ENCODE data around the gene ARHGAP6.

ARHGAP6 gene

DNA sequence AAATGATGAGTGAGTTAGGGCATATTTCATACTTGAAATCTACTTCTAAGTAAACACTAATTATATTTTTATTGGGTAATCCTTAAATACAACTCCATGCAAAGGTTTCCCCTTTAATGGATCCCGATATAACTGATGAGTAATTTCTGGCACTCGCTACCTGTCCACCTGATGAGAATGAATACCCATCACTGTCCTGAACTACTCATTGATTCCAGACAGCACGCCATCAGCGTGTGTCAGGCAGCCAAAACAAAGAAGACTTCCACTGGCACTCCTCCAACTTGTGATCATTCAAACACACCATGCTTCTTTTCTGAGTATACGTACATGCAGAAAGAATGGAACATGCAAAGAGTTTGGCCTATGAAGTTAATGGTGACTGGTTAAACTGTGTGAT is 485.1 kb downstream of the ARHGAP6 start:
- Histone ChIP-seq H3K9me3 (ENCODE audit: severe bottlenecking) (no peaks in the 10 kb centered on the region), H3K27me3 (ENCODE audit: insufficient read depth, low read depth, severe bottlenecking) (no peaks in the 10 kb centered on the region), H3K4me3 (ENCODE audit: low read depth, low read length) (no peak overlapping the region), H3K36me3 (no peaks in the 10 kb centered on the region), H3K27ac (no peak overlapping the region)
- TF ChIP-seq, protein P1, sequence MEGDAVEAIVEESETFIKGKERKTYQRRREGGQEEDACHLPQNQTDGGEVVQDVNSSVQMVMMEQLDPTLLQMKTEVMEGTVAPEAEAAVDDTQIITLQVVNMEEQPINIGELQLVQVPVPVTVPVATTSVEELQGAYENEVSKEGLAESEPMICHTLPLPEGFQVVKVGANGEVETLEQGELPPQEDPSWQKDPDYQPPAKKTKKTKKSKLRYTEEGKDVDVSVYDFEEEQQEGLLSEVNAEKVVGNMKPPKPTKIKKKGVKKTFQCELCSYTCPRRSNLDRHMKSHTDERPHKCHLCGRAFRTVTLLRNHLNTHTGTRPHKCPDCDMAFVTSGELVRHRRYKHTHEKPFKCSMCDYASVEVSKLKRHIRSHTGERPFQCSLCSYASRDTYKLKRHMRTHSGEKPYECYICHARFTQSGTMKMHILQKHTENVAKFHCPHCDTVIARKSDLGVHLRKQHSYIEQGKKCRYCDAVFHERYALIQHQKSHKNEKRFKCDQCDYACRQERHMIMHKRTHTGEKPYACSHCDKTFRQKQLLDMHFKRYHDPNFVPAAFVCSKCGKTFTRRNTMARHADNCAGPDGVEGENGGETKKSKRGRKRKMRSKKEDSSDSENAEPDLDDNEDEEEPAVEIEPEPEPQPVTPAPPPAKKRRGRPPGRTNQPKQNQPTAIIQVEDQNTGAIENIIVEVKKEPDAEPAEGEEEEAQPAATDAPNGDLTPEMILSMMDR (IDR thresholded peaks at IDR 0.05; ENCODE audit: low read depth, low read length), result no peak
- no peak for DNase-seq

GRCh38 chrX:11172415-11172814 is 493.3 kb downstream of the ARHGAP6 start:
- no peak for DNase-seq
- Histone ChIP-seq H3K9me3 (ENCODE audit: severe bottlenecking) (no peaks in the 10 kb centered on the region), H3K27ac (no peak overlapping the region), H3K27me3 (ENCODE audit: insufficient read depth, low read depth, severe bottlenecking) (peaks cover 2% of the 10 kb centered on the region), H3K36me3 (no peaks in the 10 kb centered on the region), H3K4me3 (ENCODE audit: low read depth, low read length) (no peak overlapping the region)
- TF ChIP-seq, protein P1 (IDR thresholded peaks at IDR 0.05; ENCODE audit: low read depth, low read length), result no peak

DNA sequence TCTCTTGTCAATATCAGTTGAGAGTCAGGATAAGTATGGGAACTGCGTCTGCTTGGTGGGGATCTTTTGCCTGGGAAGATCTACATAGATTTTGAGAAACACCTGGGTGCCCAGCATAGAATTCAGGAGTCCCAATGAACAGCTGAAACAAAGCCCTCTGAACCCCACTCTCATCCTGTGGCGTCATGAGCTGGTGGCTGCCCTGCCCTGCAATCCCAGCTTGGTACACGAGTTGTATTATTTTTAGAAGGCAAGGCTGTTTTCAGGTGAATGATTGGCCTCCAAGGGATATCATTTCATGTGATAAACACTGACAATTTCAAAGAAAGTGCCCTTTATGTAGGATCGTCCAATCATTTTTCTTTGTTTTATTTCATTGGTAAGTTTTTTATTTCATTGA is 493.8 kb downstream of the ARHGAP6 start:
- no peak overlapping the region for H3K27ac ChIP-seq
- no peak for DNase-seq
- no peak overlapping the region for H3K4me3 ChIP-seq (ENCODE audit: low read depth, low read length)
- no peaks in the 10 kb centered on the region for H3K9me3 ChIP-seq (ENCODE audit: severe bottlenecking)
- H3K36me3 ChIP-seq, result no peaks in the 10 kb centered on the region
- TF ChIP-seq, protein P1 (IDR thresholded peaks at IDR 0.05; ENCODE audit: low read depth, low read length), result no peak
- peaks cover 2% of the 10 kb centered on the region for H3K27me3 ChIP-seq (ENCODE audit: insufficient read depth, low read depth, severe bottlenecking)

- Histone ChIP-seq H3K27ac (no peak overlapping the region), H3K9me3 (ENCODE audit: severe bottlenecking) (no peaks in the 10 kb centered on the region), H3K27me3 (ENCODE audit: insufficient read depth, low read depth, severe bottlenecking) (peaks cover 2% of the 10 kb centered on the region), H3K4me3 (ENCODE audit: low read depth, low read length) (no peak overlapping the region), H3K36me3 (no peaks in the 10 kb centered on the region)
- DNase-seq, result no peak
- TF ChIP-seq, protein P1 (IDR thresholded peaks at IDR 0.05; ENCODE audit: low read depth, low read length), result no peak
These were observed 501.3 kb downstream of the ARHGAP6 start for GRCh38 chrX:11164433-11164832.

DNA sequence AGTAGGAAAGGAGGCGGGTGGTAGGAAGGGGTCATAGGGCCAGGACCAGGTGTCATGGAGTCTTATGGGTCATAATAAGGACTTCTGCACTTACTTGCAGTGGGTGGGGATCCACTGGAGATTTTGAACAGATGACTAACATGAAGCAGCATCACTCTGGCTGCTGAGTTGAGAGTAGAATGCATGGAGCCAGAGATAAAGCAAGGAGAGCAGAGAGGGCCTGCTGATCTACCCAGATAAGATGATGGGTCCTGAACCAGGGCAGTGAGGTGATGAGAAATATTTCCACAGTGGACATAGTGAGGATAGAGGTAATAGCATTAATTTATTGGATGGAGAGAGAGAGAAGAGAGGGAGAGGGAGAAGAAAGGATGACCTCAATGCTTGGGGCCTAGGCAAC is 506.6 kb downstream of the ARHGAP6 start:
- Histone ChIP-seq H3K27ac (no peak overlapping the region), H3K9me3 (ENCODE audit: severe bottlenecking) (no peaks in the 10 kb centered on the region), H3K36me3 (no peaks in the 10 kb centered on the region), H3K4me3 (ENCODE audit: low read depth, low read length) (no peak overlapping the region), H3K27me3 (ENCODE audit: insufficient read depth, low read depth, severe bottlenecking) (no peaks in the 10 kb centered on the region)
- DNase-seq, result no peak
- TF ChIP-seq, protein P1 (IDR thresholded peaks at IDR 0.05; ENCODE audit: low read depth, low read length), result no peak

DNA sequence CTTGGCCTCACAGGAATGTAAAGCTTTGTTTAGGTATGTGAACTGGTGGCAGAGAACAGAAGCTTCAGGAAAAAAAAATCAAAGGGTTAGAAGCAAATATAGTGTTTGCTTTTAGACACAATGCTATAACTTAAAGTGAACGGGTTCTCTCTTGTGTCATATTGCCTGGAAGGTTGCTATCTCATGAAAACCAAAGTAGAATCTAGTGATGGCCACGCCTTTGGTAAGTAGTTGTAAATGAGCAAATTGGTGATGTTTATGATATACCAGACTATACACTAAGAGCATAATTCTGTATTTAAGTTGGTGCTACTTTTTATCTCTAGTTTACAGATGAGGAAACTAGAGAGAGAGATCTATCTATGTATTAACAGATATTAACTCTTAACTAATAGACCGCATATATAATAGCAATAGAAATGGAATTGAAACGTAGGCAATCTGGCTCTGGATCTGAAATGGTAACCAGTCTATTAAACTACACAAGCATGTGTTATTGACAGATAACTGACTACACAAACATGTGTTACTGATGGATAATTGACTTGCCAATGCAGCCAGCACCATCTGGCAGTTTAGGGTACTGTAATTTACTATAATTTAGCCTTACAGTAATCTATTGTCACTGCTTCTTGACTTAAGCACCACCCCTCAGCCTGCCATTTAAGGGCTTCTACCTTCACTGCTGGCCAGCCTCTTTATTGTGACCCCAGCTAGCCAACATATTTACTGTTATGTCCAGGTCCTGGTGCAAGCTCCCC is 513.7 kb downstream of the ARHGAP6 start:
- DNase-seq, result peak; percentile 39
- no peaks in the 10 kb centered on the region for H3K27me3 ChIP-seq (ENCODE audit: insufficient read depth, low read depth, severe bottlenecking)
- H3K36me3 ChIP-seq, result no peaks in the 10 kb centered on the region
- H3K27ac ChIP-seq, result peak overlapping the region; percentile 23
- TF ChIP-seq, protein P1 (IDR thresholded peaks at IDR 0.05; ENCODE audit: low read depth, low read length), result no peak
- no peak overlapping the region for H3K4me3 ChIP-seq (ENCODE audit: low read depth, low read length)
- H3K9me3 ChIP-seq (ENCODE audit: severe bottlenecking), result no peaks in the 10 kb centered on the region

All from WERI-Rb-1 (cell line).